Duodenal mucosa (tissue), 2 donors: ENCODE results near the gene EIF2AK2.
"Not testable (repeated sequence)": the region's sequence is repeated elsewhere in the genome, so short reads cannot be mapped to it uniquely, and the experiment has no call there.

ENCODE experiments used
- H3K27ac ChIP-seq: one replicate; pipeline ENCODE4 v1.7.0; 2013; ENCODE audit warnings: low read depth, low read length
- H3K27me3 ChIP-seq, 2 donors: one replicate each; pipeline ENCODE4 v1.7.0; 2013; ENCODE audit warnings: low read length in 2 of 2, control low read depth in 1 of 2; ENCODE audit not compliant: insufficient read depth in 2 of 2, control insufficient read depth in 1 of 2
- H3K36me3 ChIP-seq, 2 donors: one replicate each; pipeline ENCODE4 v1.7.0; 2013; ENCODE audit warnings: low read length in 2 of 2, control low read depth in 1 of 2; ENCODE audit not compliant: insufficient read depth in 2 of 2, control insufficient read depth in 1 of 2
- H3K4me1 ChIP-seq, 2 donors: one replicate each; pipeline ENCODE4 v1.7.0; 2013; ENCODE audit warnings: low read length in 2 of 2, control low read depth in 1 of 2; ENCODE audit not compliant: insufficient read depth in 2 of 2, control insufficient read depth in 1 of 2
- H3K4me3 ChIP-seq, 2 donors: one replicate each; pipeline ENCODE4 v1.7.0; 2013; ENCODE audit warnings: low read length in 2 of 2, low read depth in 1 of 2
- H3K9ac ChIP-seq, 2 donors: one replicate each; pipeline ENCODE4 v1.7.0; 2013; ENCODE audit warnings: low read length in 2 of 2, low read depth in 1 of 2
- H3K9me3 ChIP-seq, 2 donors: one replicate each; pipeline ENCODE4 v1.7.0; 2013; ENCODE audit warnings: low read length in 2 of 2, control low read depth in 1 of 2; ENCODE audit not compliant: control insufficient read depth in 1 of 2

The EIF2AK2 gene

GRCh38 chr2:37156857-37157714 lies at the start of gene EIF2AK2:
Gene EIF2AK2 (minus strand): TSS chr2:37156980. CDS start chr2:37147806, 9,174 bp downstream.
- Histone ChIP-seq H3K9ac (peak within 1 kb of the TSS; percentile 76 to 92), H3K27ac (peak within 1 kb of the TSS; percentile 63), H3K9me3 (no peaks in the 10 kb centered on the region), H3K4me1 (peaks cover 6 to 13% of the 10 kb centered on the region in 2 donors), H3K36me3 (no peaks in the 10 kb centered on the region), H3K4me3 (peak within 1 kb of the TSS; percentile 83 to 92), H3K27me3 (no peaks in the 10 kb centered on the region)

DNA sequence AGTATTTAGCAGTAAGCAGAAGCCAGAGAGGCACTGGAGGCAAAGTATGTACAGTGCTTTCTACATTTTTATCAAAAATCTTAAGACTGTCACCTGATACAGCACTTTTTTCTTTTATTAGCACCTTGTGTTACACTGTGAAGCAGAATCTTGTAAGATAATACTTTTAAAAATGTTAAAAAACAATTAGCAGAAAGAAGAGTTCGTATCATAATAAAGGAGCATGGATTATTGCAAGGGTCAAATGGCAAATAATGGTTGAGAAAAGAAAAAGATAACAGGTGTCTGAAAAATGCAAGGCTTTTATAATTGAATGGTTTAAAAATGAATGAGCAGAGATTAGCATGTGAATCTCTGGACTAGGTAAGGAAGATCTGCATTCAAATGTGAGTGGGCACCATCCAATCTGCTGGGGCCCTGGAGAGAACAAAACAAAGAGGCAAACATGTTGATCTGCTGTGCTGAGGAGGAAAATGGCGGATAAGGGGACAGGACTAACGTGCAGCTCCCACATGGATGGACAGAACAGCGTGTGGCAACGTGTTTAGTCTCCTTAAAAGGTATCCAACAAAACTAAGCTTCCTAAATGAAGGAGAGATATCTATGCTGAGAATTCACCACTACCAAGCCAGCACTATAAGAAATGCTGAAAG lies 49.0 kb upstream of the EIF2AK2 start:
- Histone ChIP-seq H3K36me3 (peaks cover 25 to 81% of the 10 kb centered on the region in 2 donors), H3K9ac (no peak overlapping the region), H3K27ac (no peak overlapping the region), H3K27me3 (no peaks in the 10 kb centered on the region), H3K9me3 (peaks cover 7 to 16% of the 10 kb centered on the region in 2 donors), H3K4me1 (peaks cover 0 to under 1% of the 10 kb centered on the region in 2 donors), H3K4me3 (no peak overlapping the region)

GRCh38 chr2:37205071-37205661 lies 48.4 kb upstream of the EIF2AK2 start:
- Histone ChIP-seq H3K36me3 (peaks cover 19 to 74% of the 10 kb centered on the region in 2 donors), H3K9me3 (peaks cover 7 to 16% of the 10 kb centered on the region in 2 donors)
- not testable (repeated sequence) for H3K9ac ChIP-seq, H3K27ac ChIP-seq, H3K4me3 ChIP-seq, H3K27me3 ChIP-seq, H3K4me1 ChIP-seq

- Histone ChIP-seq H3K27me3 (no peaks in the 10 kb centered on the region), H3K4me3 (no peak overlapping the region), H3K4me1 (no peaks in the 10 kb centered on the region), H3K27ac (no peak overlapping the region), H3K36me3 (peaks cover 15 to 60% of the 10 kb centered on the region in 2 donors), H3K9me3 (peaks cover 5 to 16% of the 10 kb centered on the region in 2 donors), H3K9ac (no peak overlapping the region)
Measured at GRCh38 chr2:37203708-37204107, 46.9 kb upstream of the EIF2AK2 start.

DNA sequence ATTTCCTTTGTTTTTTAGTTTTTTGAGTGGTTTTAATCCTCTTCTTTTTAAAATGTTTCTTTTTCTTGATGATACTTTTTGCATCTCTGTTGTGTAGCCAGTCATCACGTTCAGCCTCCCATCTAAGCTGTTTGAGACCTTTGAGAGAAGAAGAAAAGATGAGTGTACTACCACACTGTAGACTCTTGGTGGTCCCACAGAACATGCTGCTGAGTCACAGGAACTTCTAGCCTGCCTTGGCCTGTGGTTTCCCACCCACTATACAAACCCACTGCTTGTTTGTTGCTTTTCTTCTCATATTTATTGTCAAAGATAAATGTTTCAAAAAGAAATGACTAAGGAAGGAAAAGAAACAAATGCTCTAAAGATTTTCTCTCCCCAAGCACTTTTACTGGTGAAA lies 45.0 kb upstream of the EIF2AK2 start:
- no peaks in the 10 kb centered on the region for H3K27me3 ChIP-seq
- no peak overlapping the region for H3K4me3 ChIP-seq
- H3K36me3 ChIP-seq, result peaks cover 10 to 41% of the 10 kb centered on the region in 2 donors
- H3K9me3 ChIP-seq, result peaks cover 2 to 7% of the 10 kb centered on the region in 2 donors
- peaks cover 6 to 11% of the 10 kb centered on the region in 2 donors for H3K4me1 ChIP-seq
- no peak overlapping the region for H3K27ac ChIP-seq
- no peak overlapping the region for H3K9ac ChIP-seq

- Histone ChIP-seq H3K27me3 (no peaks in the 10 kb centered on the region), H3K9ac (no peak overlapping the region), H3K9me3 (peaks cover 2 to 6% of the 10 kb centered on the region in 2 donors), H3K4me3 (no peak overlapping the region), H3K4me1 (peaks cover 6 to 11% of the 10 kb centered on the region in 2 donors), H3K27ac (no peak overlapping the region), H3K36me3 (peaks cover 10 to 36% of the 10 kb centered on the region in 2 donors)
Measured at GRCh38 chr2:37201208-37201607, 44.4 kb upstream of the EIF2AK2 start.

DNA sequence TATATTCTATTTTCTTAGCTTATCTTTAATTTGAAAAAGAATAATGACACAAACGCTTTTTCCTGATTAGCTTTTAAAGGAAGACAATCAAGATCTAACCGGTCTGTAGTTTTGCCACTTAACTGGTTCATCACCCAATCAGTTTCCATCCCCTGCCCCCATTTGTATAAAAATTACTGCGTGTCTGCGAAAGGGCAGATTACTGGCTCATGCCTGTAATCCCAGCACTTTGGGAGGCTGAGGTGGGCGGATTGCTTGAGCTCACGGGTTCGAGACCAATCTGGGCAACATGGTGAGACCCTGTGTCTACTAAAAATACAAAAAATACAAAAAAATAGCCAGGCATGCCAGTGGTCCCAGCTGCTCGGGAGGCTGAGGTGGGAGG lies 41.9 kb upstream of the EIF2AK2 start:
- Histone ChIP-seq H3K4me3 (no peak overlapping the region), H3K27ac (no peak overlapping the region), H3K36me3 (peaks cover 6 to 16% of the 10 kb centered on the region in 2 donors), H3K9ac (no peak overlapping the region), H3K9me3 (peaks cover 0 to 4% of the 10 kb centered on the region in 2 donors), H3K4me1 (peaks cover 6 to 11% of the 10 kb centered on the region in 2 donors), H3K27me3 (no peaks in the 10 kb centered on the region)

- no peaks in the 10 kb centered on the region for H3K27me3 ChIP-seq
- peaks cover 2 to 6% of the 10 kb centered on the region in 2 donors for H3K36me3 ChIP-seq
- H3K9ac ChIP-seq, result peak within 1 kb of the TSS; percentile 75 to 89
- H3K9me3 ChIP-seq, result no peaks in the 10 kb centered on the region
- peak within 1 kb of the TSS; percentile 92 for H3K27ac ChIP-seq
- peak within 1 kb of the TSS; percentile 83 to 93 for H3K4me3 ChIP-seq
- H3K4me1 ChIP-seq, result peaks cover 6 to 11% of the 10 kb centered on the region in 2 donors
Measured at GRCh38 chr2:37196320-37197195, 39.8 kb upstream of the EIF2AK2 start, which contains the start of gene CEBPZOS. Gene CEBPZOS (plus strand): TSS chr2:37196496. CDS start chr2:37199705, 3,209 bp downstream.

- H3K27me3 ChIP-seq, H3K36me3 ChIP-seq, H3K9me3 ChIP-seq: not testable (repeated sequence)
- H3K9ac ChIP-seq, result peak overlapping the region; percentile 75 to 89
- H3K27ac ChIP-seq, result peak overlapping the region; percentile 92
- H3K4me1 ChIP-seq, result peaks cover 6 to 11% of the 10 kb centered on the region in 2 donors
- peak overlapping the region; percentile 83 to 93 for H3K4me3 ChIP-seq
Measured at GRCh38 chr2:37195862-37196319, 39.1 kb upstream of the EIF2AK2 start.
